CD4-positive, alpha-beta T cell (primary cell): ENCODE data around the gene AADACL4. TPM values are rescaled to one million over a fixed set of nuclear protein-coding genes. Genes with fewer than 3 reads are reported as not detected.
"Not testable (repeated sequence)": the region's sequence is repeated elsewhere in the genome, so short reads cannot be mapped to it uniquely, and the experiment has no call there.

Experiments
- ATAC-seq: fragments of 200-7000 bp; cut with Tn5 transposase; one replicate; pipeline ENCODE4 v1.10.0; 2022; ENCODE audit warnings: mild to moderate bottlenecking; ENCODE audit not compliant: poor library complexity
- CTCF ChIA-PET: fragments of 350-600 bp; sonication (Branson Sonifier 250); formaldehyde crosslinking; loops from one replicate; lab custom pipeline; 2021; ENCODE audit warnings: antibody characterized with exemption, inconsistent platforms; lab: Charles Lee
- POLR2A ChIA-PET: fragments of 350-600 bp; sonication (Branson Sonifier 250); formaldehyde crosslinking; loops from one replicate; lab custom pipeline; 2021; ENCODE audit warnings: antibody characterized with exemption, inconsistent platforms; lab: Charles Lee
- DNase-seq, 14 experiments: peaks; one replicate each; pipeline ENCODE4 v3.0.0-alpha.2; 2013 to 2020; ENCODE audit warnings: mixed read lengths in 2 of 14
- H3K27ac ChIP-seq, 2 donors: one replicate each; pipeline versions ENCODE4 v1.5.1 to v1.7.0; 2013; ENCODE audit warnings: low read length in 2 of 2, low read depth in 1 of 2, mild to moderate bottlenecking in 1 of 2
- H3K27me3 ChIP-seq, 2 experiments: 1 replicate in 1 of 2; 2 replicates in 1 of 2; pipeline versions ENCODE4 v1.6.1 to v1.7.0; 2013; ENCODE audit warnings: low read length in 2 of 2, control low read depth in 1 of 2, mild to moderate bottlenecking in 1 of 2, moderate library complexity in 1 of 2; ENCODE audit not compliant: insufficient read depth in 2 of 2, control insufficient read depth in 1 of 2
- H3K36me3 ChIP-seq: one replicate; pipeline ENCODE4 v1.6.1; 2013; ENCODE audit warnings: low read length, control low read depth; ENCODE audit not compliant: insufficient read depth
- H3K4me1 ChIP-seq: one replicate; pipeline ENCODE4 v1.6.1; 2013; ENCODE audit warnings: low read length, control low read depth; ENCODE audit not compliant: insufficient read depth
- H3K4me3 ChIP-seq: one replicate; pipeline ENCODE4 v1.5.1; 2013; ENCODE audit warnings: mild to moderate bottlenecking, low read length, moderate library complexity
- H3K9me3 ChIP-seq, 2 experiments: 1 replicate in 1 of 2; 2 replicates in 1 of 2; pipeline versions ENCODE4 v1.6.1 to v1.7.0; 2013; ENCODE audit warnings: low read length in 2 of 2, mild to moderate bottlenecking in 2 of 2, control low read depth in 1 of 2, moderate library complexity in 1 of 2; ENCODE audit not compliant: control insufficient read depth in 1 of 2, insufficient read depth in 1 of 2
- H3K27ac Mint-ChIP-seq: one replicate; pipeline ENCODE4 v1.8.0; 2020; ENCODE audit warnings: mixed read lengths
- H3K27me3 Mint-ChIP-seq: one replicate; pipeline ENCODE4 v1.8.0; 2021; ENCODE audit warnings: mixed read lengths
- H3K36me3 Mint-ChIP-seq: one replicate; pipeline ENCODE4 v1.8.0; 2021; ENCODE audit warnings: low read depth, mixed read lengths
- H3K4me1 Mint-ChIP-seq: one replicate; pipeline ENCODE4 v1.8.0; 2021; ENCODE audit warnings: low read depth, mixed read lengths
- H3K4me3 Mint-ChIP-seq: one replicate; pipeline ENCODE4 v1.8.0; 2020; ENCODE audit warnings: mild to moderate bottlenecking, mixed read lengths
- H3K9me3 Mint-ChIP-seq: one replicate; pipeline ENCODE4 v1.8.0; 2020; ENCODE audit warnings: mixed read lengths
- CTCF ChIP-seq: fragments of 200-600 bp; IDR thresholded peaks from one replicate; pipeline ENCODE4 v1.8.0; 2022; ENCODE audit warnings: antibody characterized with exemption, mild to moderate bottlenecking
- intact Hi-C, 2 experiments: fragments of 100-400 bp; cut with DNase I in 1 of 2; cut with micrococcal nuclease in 1 of 2; formaldehyde crosslinking; loops; one replicate each; pipeline versions ENCODE4 v1.15.1 to v1.9.0; 2023 to 2025; cut with DNase I, micrococcal nuclease
- total RNA-seq, 174 experiments: library from RNA in 2 of 174; stranded (reverse) in 2 of 174; gene quantifications; one replicate each; pipeline ENCODE4 v1.2.3 and lab custom pipeline; 2021 to 2026

Gene AADACL4
- total RNA-seq, 2 experiments from 2014 or later: not detected

- H3K36me3 Mint-ChIP-seq: no peaks in the 10 kb centered on the region
- H3K27ac Mint-ChIP-seq: no peak overlapping the region
- CTCF ChIA-PET: no interaction called here
- peaks cover 40% of the 10 kb centered on the region for H3K27me3 Mint-ChIP-seq
- no peaks in the 10 kb centered on the region for H3K4me1 Mint-ChIP-seq
- peaks cover 0 to 9% of the 10 kb centered on the region in 2 experiments for H3K27me3 ChIP-seq
- TF ChIP-seq CTCF: no peak
- peaks cover 2% of the 10 kb centered on the region for H3K9me3 Mint-ChIP-seq
- POLR2A ChIA-PET: no interaction called here
- H3K4me3 Mint-ChIP-seq: no peak overlapping the region
- H3K4me1 ChIP-seq: no peaks in the 10 kb centered on the region
- ATAC-seq (no peak), DNase-seq (no peak)
- intact Hi-C loops: no loop called here
- H3K27ac ChIP-seq: no peak overlapping the region
- peaks cover 0 to 5% of the 10 kb centered on the region in 2 experiments for H3K9me3 ChIP-seq
- H3K36me3 ChIP-seq: no peaks in the 10 kb centered on the region
- no peak overlapping the region for H3K4me3 ChIP-seq
Measured at GRCh38 chr1:12674358-12674757, 30.5 kb downstream of the AADACL4 start.

- H3K9me3 ChIP-seq, H3K36me3 Mint-ChIP-seq, H3K4me3 Mint-ChIP-seq, DNase-seq, H3K4me1 Mint-ChIP-seq, H3K27ac Mint-ChIP-seq, POLR2A ChIA-PET, H3K9me3 Mint-ChIP-seq, H3K4me3 ChIP-seq, H3K27ac ChIP-seq, ATAC-seq, H3K4me1 ChIP-seq, H3K36me3 ChIP-seq, CTCF ChIA-PET, intact Hi-C loops: not testable (repeated sequence)
- H3K27me3 Mint-ChIP-seq: peaks cover 53% of the 10 kb centered on the region
- peaks cover 0 to 13% of the 10 kb centered on the region in 2 experiments for H3K27me3 ChIP-seq
Measured at GRCh38 chr1:12676122-12676521, 32.2 kb downstream of the AADACL4 start.

- no peaks in the 10 kb centered on the region for H3K4me1 Mint-ChIP-seq
- intact Hi-C loops: no loop called here
- ChIA-PET POLR2A (no interaction called here), CTCF (no interaction called here)
- H3K4me3 ChIP-seq: no peak overlapping the region
- no peak overlapping the region for H3K4me3 Mint-ChIP-seq
- H3K4me1 ChIP-seq: no peaks in the 10 kb centered on the region
- H3K27me3 Mint-ChIP-seq: peaks cover 55% of the 10 kb centered on the region
- H3K27me3 ChIP-seq: peaks cover 0 to 13% of the 10 kb centered on the region in 2 experiments
- peaks cover 4 to 5% of the 10 kb centered on the region in 2 experiments for H3K9me3 ChIP-seq
- H3K27ac ChIP-seq: no peak overlapping the region
- H3K36me3 Mint-ChIP-seq: peaks cover 4% of the 10 kb centered on the region
- H3K27ac Mint-ChIP-seq: no peak overlapping the region
- TF ChIP-seq CTCF: no peak
- no peaks in the 10 kb centered on the region for H3K36me3 ChIP-seq
- ATAC-seq (no peak), DNase-seq (no peak)
- H3K9me3 Mint-ChIP-seq: peaks cover 5% of the 10 kb centered on the region
Measured at GRCh38 chr1:12677565-12677964, 33.7 kb downstream of the AADACL4 start.

GRCh38 chr1:12678350-12678749 lies 34.5 kb downstream of the AADACL4 start:
- Mint-ChIP-seq H3K27ac (no peak overlapping the region), H3K27me3 (peaks cover 59% of the 10 kb centered on the region), H3K4me3 (no peak overlapping the region), H3K9me3 (peaks cover 5% of the 10 kb centered on the region), H3K36me3 (peaks cover 4% of the 10 kb centered on the region), H3K4me1 (no peaks in the 10 kb centered on the region)
- peaks cover 0 to 13% of the 10 kb centered on the region in 2 experiments for H3K27me3 ChIP-seq
- POLR2A ChIA-PET: no interaction called here
- H3K36me3 ChIP-seq: no peaks in the 10 kb centered on the region
- intact Hi-C loops: no loop called here
- CTCF ChIA-PET: no interaction called here
- H3K9me3 ChIP-seq: peaks cover 4 to 5% of the 10 kb centered on the region in 2 experiments
- no peaks in the 10 kb centered on the region for H3K4me1 ChIP-seq
- DNase-seq (no peak), ATAC-seq (no peak)
- TF ChIP-seq CTCF: no peak
- no peak overlapping the region for H3K4me3 ChIP-seq
- H3K27ac ChIP-seq: no peak overlapping the region
